Lower leg skin (tissue), 4 donors: ENCODE results near the gene FILIP1L. TPM values are rescaled to one million over a fixed set of nuclear protein-coding genes. Genes with fewer than 3 reads are reported as not detected.

ENCODE experiments used
- DNase-seq, 2 donors: peaks; one replicate each; pipeline ENCODE4 v3.0.0-alpha.2; 2019; ENCODE audit warnings: low spot score in 2 of 2
- H3K4me3 ChIP-seq: fragments of 200-600 bp; sonication (generic); 2 replicates; pipeline ENCODE4 v1.5.1; 2017; ENCODE audit warnings: mild to moderate bottlenecking, low read depth; ENCODE audit not compliant: poor library complexity, severe bottlenecking
- CTCF ChIP-seq, 3 donors: fragments of 450-650 bp; IDR thresholded peaks; one replicate each; pipeline ENCODE4 v1.5.1; 2016; ENCODE audit warnings: antibody characterized with exemption in 3 of 3, mild to moderate bottlenecking in 3 of 3, moderate library complexity in 2 of 3
- POLR2A ChIP-seq, 2 donors: fragments of 450-650 bp; IDR thresholded peaks; one replicate each; pipeline ENCODE4 v1.6.1; 2016 to 2017; ENCODE audit warnings: antibody characterized with exemption in 2 of 2, mild to moderate bottlenecking in 1 of 2, moderate library complexity in 1 of 2
- WGBS, 2 donors: methylation state at CpG; one replicate each; pipeline ENCODE4 v1.1.5; 2018; 5-methylcytosine and 5-hydroxymethylcytosine counted together
- intact Hi-C: fragments of 100-400 bp; cut with DNase I; formaldehyde crosslinking; loops from one replicate; pipeline ENCODE4 v1.15.0; 2023; ENCODE audit warnings: low total_unique reads
- total RNA-seq, 4 donors: library from RNA; depleted of rRNA; stranded (reverse); fragments of >200 nt; gene quantifications; one replicate each; pipeline ENCODE4 v1.1.0, GENCODE V29; 2016

FILIP1L gene
- total RNA-seq, 4 donors from 2014 or later = 17.5 to 33.9 (median 22.1) TPM

GRCh38 chr3:99864289-99864688, 250.0 kb downstream of the FILIP1L start:
- WGBS, 2 donors = 98 to 100% methylated on average over 2 of the region's 2 CpGs
- no peak overlapping the region for H3K4me3 ChIP-seq
- no peak for DNase-seq
- TF ChIP-seq CTCF (IDR thresholded peaks at IDR 0.05) = no peak
- no peak for TF ChIP-seq POLR2A (IDR thresholded peaks at IDR 0.05)
- intact Hi-C loops = no loop called here

DNA sequence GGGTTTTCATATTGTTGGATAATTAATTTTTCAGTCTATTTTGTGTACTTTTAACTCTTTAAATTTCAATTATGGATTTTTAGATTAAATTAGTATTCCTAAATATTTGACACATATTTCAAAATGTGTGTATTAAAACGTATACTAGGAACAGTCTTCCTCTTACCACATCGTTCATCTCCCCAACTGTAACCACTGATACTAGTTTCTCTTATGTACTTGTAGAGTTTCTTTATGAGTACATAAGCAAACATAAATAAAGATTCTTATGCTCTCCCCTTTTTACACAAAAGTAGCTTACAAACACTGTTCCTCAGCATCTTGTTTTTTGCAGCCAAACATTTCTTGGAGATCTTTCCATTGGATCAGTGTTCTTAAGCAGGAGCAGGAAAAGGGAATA, 250.7 kb downstream of the FILIP1L start:
- TF ChIP-seq CTCF (IDR thresholded peaks at IDR 0.05) = no peak
- TF ChIP-seq POLR2A (IDR thresholded peaks at IDR 0.05) = no peak
- DNase-seq = no peak
- H3K4me3 ChIP-seq = no peak overlapping the region
- 81 to 85% methylated on average over 2 of the region's 2 CpGs for WGBS, 2 donors
- intact Hi-C loops = no loop called here

DNA sequence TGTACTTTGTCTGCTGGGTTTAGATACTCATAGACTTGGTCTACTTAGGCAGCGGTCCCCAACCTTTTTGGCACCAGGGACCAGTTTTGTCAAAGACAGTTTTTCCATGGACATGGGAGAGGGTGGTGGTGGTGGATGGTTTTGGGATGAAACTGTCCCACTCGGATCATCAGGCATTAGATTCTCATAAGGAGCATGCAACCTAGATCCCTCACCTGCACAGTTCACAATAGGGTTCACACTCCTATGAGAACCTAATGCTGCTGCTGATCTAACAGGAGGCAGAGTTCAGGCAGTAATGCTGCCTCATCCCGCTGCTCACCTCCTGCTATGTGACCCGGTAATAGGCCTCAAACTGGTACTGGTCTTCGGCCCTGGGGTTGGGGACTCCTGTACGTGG, 251.3 kb downstream of the FILIP1L start:
- intact Hi-C loops = no loop called here
- H3K4me3 ChIP-seq = no peak overlapping the region
- DNase-seq = no peak
- WGBS, 2 donors = 89 to 92% methylated on average over 6 of the region's 6 CpGs
- no peak for TF ChIP-seq CTCF (IDR thresholded peaks at IDR 0.05)

GRCh38 chr3:99862208-99862607, 252.1 kb downstream of the FILIP1L start:
- intact Hi-C loops = no loop called here
- 66 to 73% methylated on average over 2 of the region's 2 CpGs for WGBS, 2 donors
- TF ChIP-seq CTCF (IDR thresholded peaks at IDR 0.05) (no peak), POLR2A (IDR thresholded peaks at IDR 0.05) (no peak)
- no peak for DNase-seq
- no peak overlapping the region for H3K4me3 ChIP-seq

DNA sequence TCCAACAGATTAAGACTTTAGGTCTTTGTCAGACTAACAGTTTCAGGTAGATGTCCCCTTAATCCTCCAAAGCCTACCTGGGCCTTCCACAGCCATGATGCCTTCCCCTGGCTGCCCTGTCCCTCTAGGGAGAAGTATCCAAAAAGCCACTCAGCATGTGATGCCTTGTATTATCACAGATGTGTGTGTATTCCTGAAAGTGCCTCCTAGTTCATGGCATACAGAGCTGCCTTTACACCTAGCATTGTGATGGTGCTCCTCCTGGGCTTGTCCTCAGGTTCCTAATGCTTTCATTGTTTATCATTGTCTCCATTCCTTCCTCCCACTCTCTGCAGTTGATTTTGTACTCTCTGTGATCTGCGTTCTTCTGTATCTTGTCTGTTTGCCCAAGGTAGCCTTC, 253.1 kb downstream of the FILIP1L start:
- intact Hi-C loops = no loop called here
- no peak overlapping the region for H3K4me3 ChIP-seq
- 79 to 93% methylated on average over 1 of the region's 1 CpG for WGBS, 2 donors
- DNase-seq = no peak
- TF ChIP-seq CTCF (IDR thresholded peaks at IDR 0.05) (no peak), POLR2A (IDR thresholded peaks at IDR 0.05) (no peak)

DNA sequence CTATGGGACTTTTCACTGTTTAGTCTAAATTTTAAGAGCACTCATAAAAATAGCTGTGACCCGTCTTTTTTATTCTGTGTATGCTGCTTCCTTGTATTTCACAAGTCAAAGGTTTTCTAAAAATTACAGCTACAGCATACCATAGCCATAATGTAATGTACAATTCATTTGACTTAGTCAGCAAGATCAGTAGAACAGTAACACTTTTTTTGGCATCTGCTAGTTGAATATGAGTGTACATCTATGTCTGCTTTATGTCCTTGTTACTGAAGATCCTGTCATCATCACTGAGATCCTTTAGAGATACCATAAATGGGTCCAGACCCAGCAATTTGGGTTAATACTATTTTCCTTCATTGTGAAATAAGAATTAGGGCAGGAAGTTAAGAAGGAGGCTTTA, 254.5 kb downstream of the FILIP1L start:
- intact Hi-C loops = no loop called here
- no peak overlapping the region for H3K4me3 ChIP-seq
- WGBS, 2 donors = 30 to 32% methylated on average over 1 of the region's 1 CpG
- no peak for DNase-seq
- TF ChIP-seq CTCF (IDR thresholded peaks at IDR 0.05) (no peak), POLR2A (IDR thresholded peaks at IDR 0.05) (no peak)
